GM06990 (cell line): ENCODE results near the gene TMC1.

Experiments
- DNase-seq: peaks from one replicate; pipeline ENCODE4 v3.0.0-alpha.2; 2011; ENCODE audit not compliant: insufficient read length; ENCODE audit errors: extremely low read depth
- H3K27me3 ChIP-seq: replicated peaks from 2 replicates; pipeline ENCODE4 v1.6.0; 2011; ENCODE audit warnings: low read length; ENCODE audit not compliant: control insufficient read depth, insufficient read depth
- H3K36me3 ChIP-seq: 2 replicates; pipeline ENCODE4 v1.5.1; 2011; ENCODE audit warnings: low read length; ENCODE audit not compliant: control insufficient read depth, insufficient read depth
- H3K4me3 ChIP-seq: replicated peaks from 2 replicates; pipeline ENCODE4 v1.5.1; 2011; ENCODE audit warnings: low read depth, mild to moderate bottlenecking, control low read depth, low read length
- CTCF ChIP-seq: IDR thresholded peaks from 2 replicates; pipeline ENCODE4 v1.5.1; 2011; ENCODE audit warnings: low read length, control low read depth, mild to moderate bottlenecking, inconsistent platforms; ENCODE audit not compliant: insufficient read depth, poor library complexity, severe bottlenecking

TMC1 gene

GRCh38 chr9:72648324-72649126 is 127.1 kb downstream of the TMC1 start:
- no peaks in the 10 kb centered on the region for H3K36me3 ChIP-seq
- H3K4me3 ChIP-seq, result no peak overlapping the region
- TF ChIP-seq CTCF, result no peak
- DNase-seq, result no peak
- H3K27me3 ChIP-seq, result no peaks in the 10 kb centered on the region

- DNase-seq, result no peak
- Histone ChIP-seq H3K4me3 (no peak overlapping the region), H3K27me3 (no peaks in the 10 kb centered on the region), H3K36me3 (no peaks in the 10 kb centered on the region)
- TF ChIP-seq CTCF, result no peak
Observed at GRCh38 chr9:72649127-72649442, 127.7 kb downstream of the TMC1 start.

- H3K4me3 ChIP-seq, result no peak overlapping the region
- TF ChIP-seq CTCF, result no peak
- no peak for DNase-seq
Observed at GRCh38 chr9:72650206-72650605, 128.8 kb downstream of the TMC1 start.

GRCh38 chr9:72656021-72656420 is 134.6 kb downstream of the TMC1 start:
- Histone ChIP-seq H3K4me3 (no peak overlapping the region), H3K27me3 (no peaks in the 10 kb centered on the region), H3K36me3 (no peaks in the 10 kb centered on the region)
- no peak for TF ChIP-seq CTCF
- DNase-seq, result no peak

More at GRCh38 chr9:72650206-72650605, 128.8 kb downstream of the TMC1 start:
- H3K36me3 ChIP-seq, result no peaks in the 10 kb centered on the region
- H3K27me3 ChIP-seq, result no peaks in the 10 kb centered on the region

GRCh38 chr9:72657023-72657422 is 135.6 kb downstream of the TMC1 start:
- Histone ChIP-seq H3K27me3 (no peaks in the 10 kb centered on the region), H3K36me3 (no peaks in the 10 kb centered on the region), H3K4me3 (no peak overlapping the region)
- DNase-seq, result no peak
- no peak for TF ChIP-seq CTCF

GRCh38 chr9:72658703-72659102 is 137.3 kb downstream of the TMC1 start:
- no peaks in the 10 kb centered on the region for H3K36me3 ChIP-seq
- H3K4me3 ChIP-seq, result no peak overlapping the region
- DNase-seq, result no peak
- no peaks in the 10 kb centered on the region for H3K27me3 ChIP-seq
- TF ChIP-seq CTCF, result no peak
